ENCODE measurements around the gene PDGFA. TPM values are rescaled to one million over a fixed set of nuclear protein-coding genes. Genes with fewer than 3 reads are reported as not detected.
A peak's percentile ranks its signal among the peaks of the same experiment; 100 is the strongest.

The PDGFA gene
- total and polyA plus RNA-seq, 4 donors: 21.8 to 40.6 (median 25.6) TPM

- no peaks in the 10 kb centered on the region for H3K36me3 ChIP-seq (ENCODE audit: control insufficient read depth in 4 of 4, insufficient read depth in 4 of 4, low read length in 4 of 4)
- WGBS, 2 donors: 25 to 34% methylated on average over 30 of the region's 30 CpGs
- peaks cover 0 to 2% (median 0%) of the 10 kb centered on the region in 4 donors for H3K9me3 ChIP-seq (ENCODE audit: control insufficient read depth in 4 of 4, insufficient read depth in 3 of 4, low read length in 3 of 4)
- H3K9ac ChIP-seq (ENCODE audit: insufficient read depth in 1 of 2, low read length in 2 of 2): no peak overlapping the region
- H3K4me1 ChIP-seq (ENCODE audit: control insufficient read depth in 5 of 5, insufficient read depth in 5 of 5, low read length in 5 of 5): peaks cover 0 to 25% (median 18%) of the 10 kb centered on the region in 5 donors
- no peak overlapping the region for H3K4me3 ChIP-seq
- TF ChIP-seq CTCF (IDR thresholded peaks at IDR 0.05; ENCODE audit: control extremely low read depth, extremely low read depth): no peak
- DNase-seq (peak; percentile 78 to 86 (median 85)), ATAC-seq (ENCODE audit: insufficient read depth, low FRiP score) (peak; percentile 11)
- H3K27ac ChIP-seq (ENCODE audit: low read depth in 1 of 2, low read length in 1 of 2): no peak overlapping the region
- peaks cover 0 to 13% (median 7%) of the 10 kb centered on the region in 3 donors for H3K27me3 ChIP-seq (ENCODE audit: control insufficient read depth in 3 of 3, insufficient read depth in 3 of 3, low read length in 2 of 3)
Observed at GRCh38 chr7:452226-452751, 67.4 kb downstream of the PDGFA start.

GRCh38 chr7:451255-452225 is 68.1 kb downstream of the PDGFA start:
- no peak for ATAC-seq (ENCODE audit: insufficient read depth, low FRiP score)
- WGBS, 2 donors: 56 to 58% methylated on average over 24 of the region's 24 CpGs
- DNase-seq: no peak
- H3K4me1 ChIP-seq (ENCODE audit: control insufficient read depth in 5 of 5, insufficient read depth in 5 of 5, low read length in 5 of 5): peaks cover 0 to 25% (median 18%) of the 10 kb centered on the region in 5 donors
- H3K9ac ChIP-seq (ENCODE audit: insufficient read depth in 1 of 2, low read length in 2 of 2): no peak overlapping the region
- H3K36me3 ChIP-seq (ENCODE audit: control insufficient read depth in 4 of 4, insufficient read depth in 4 of 4, low read length in 4 of 4): no peaks in the 10 kb centered on the region
- peaks cover 0 to 2% (median 0%) of the 10 kb centered on the region in 4 donors for H3K9me3 ChIP-seq (ENCODE audit: control insufficient read depth in 4 of 4, insufficient read depth in 3 of 4, low read length in 3 of 4)
- H3K27ac ChIP-seq (ENCODE audit: low read depth in 1 of 2, low read length in 1 of 2): no peak overlapping the region
- H3K27me3 ChIP-seq (ENCODE audit: control insufficient read depth in 3 of 3, insufficient read depth in 3 of 3, low read length in 2 of 3): peaks cover 0 to 13% (median 7%) of the 10 kb centered on the region in 3 donors
- no peak for TF ChIP-seq CTCF (IDR thresholded peaks at IDR 0.05; ENCODE audit: control extremely low read depth, extremely low read depth)
- no peak overlapping the region for H3K4me3 ChIP-seq

GRCh38 chr7:450741-451140 is 68.9 kb downstream of the PDGFA start:
- H3K4me3 ChIP-seq: no peak overlapping the region
- H3K9me3 ChIP-seq (ENCODE audit: control insufficient read depth in 4 of 4, insufficient read depth in 3 of 4, low read length in 3 of 4): peaks cover 0 to 2% (median 0%) of the 10 kb centered on the region in 4 donors
- 41 to 48% methylated on average over 9 to 10 of the region's 10 CpGs for WGBS, 2 donors
- H3K36me3 ChIP-seq (ENCODE audit: control insufficient read depth in 4 of 4, insufficient read depth in 4 of 4, low read length in 4 of 4): no peaks in the 10 kb centered on the region
- H3K27me3 ChIP-seq (ENCODE audit: control insufficient read depth in 3 of 3, insufficient read depth in 3 of 3, low read length in 2 of 3): peaks cover 0 to 13% (median 7%) of the 10 kb centered on the region in 3 donors
- H3K9ac ChIP-seq (ENCODE audit: insufficient read depth in 1 of 2, low read length in 2 of 2): no peak overlapping the region
- H3K4me1 ChIP-seq (ENCODE audit: control insufficient read depth in 5 of 5, insufficient read depth in 5 of 5, low read length in 5 of 5): peaks cover 0 to 29% (median 18%) of the 10 kb centered on the region in 5 donors
- TF ChIP-seq CTCF (IDR thresholded peaks at IDR 0.05; ENCODE audit: control extremely low read depth, extremely low read depth): no peak
- H3K27ac ChIP-seq (ENCODE audit: low read depth in 1 of 2, low read length in 1 of 2): no peak overlapping the region
- DNase-seq (no peak), ATAC-seq (ENCODE audit: insufficient read depth, low FRiP score) (no peak)
